HEK293T (cell line): Measurements from ENCODE around the gene ALG8.
"Not testable (repeated sequence)": the region's sequence is repeated elsewhere in the genome, so short reads cannot be mapped to it uniquely, and the experiment has no call there.

Experiments
- FOXA1 ChIP-seq: fragments of 450-650 bp; IDR thresholded peaks from 2 replicates; pipeline ENCODE4 v1.6.1; 2016; ENCODE audit warnings: mild to moderate bottlenecking
- FOXK2 ChIP-seq: fragments of 450-650 bp; IDR thresholded peaks from 2 replicates; pipeline ENCODE4 v1.6.1; 2016; ENCODE audit warnings: mild to moderate bottlenecking
- FOXM1 ChIP-seq: fragments of 450-650 bp; IDR thresholded peaks from 2 replicates; pipeline ENCODE4 v1.6.1; 2017; ENCODE audit warnings: mild to moderate bottlenecking, borderline replicate concordance
- PKNOX1 ChIP-seq: fragments of 450-650 bp; IDR thresholded peaks from 2 replicates; pipeline ENCODE4 v1.6.1; 2016
- SP1 ChIP-seq: fragments of 450-650 bp; IDR thresholded peaks from 2 replicates; pipeline ENCODE4 v1.6.1; 2017

GRCh38 chr11:78059749-78060328, 79.6 kb downstream of the ALG8 start:
- not testable (repeated sequence) for TF ChIP-seq FOXK2, FOXM1, SP1, FOXA1, PKNOX1
